ENCODE results near the gene TRIM63.

TRIM63 gene

GRCh38 chr1:26090893-26091292 lies 23.5 kb upstream of the TRIM63 start:
- TF ChIP-seq CTCF (IDR thresholded peaks at IDR 0.05; ENCODE audit: low read depth, low read length, missing control alignments), result no peak
- no peaks in the 10 kb centered on the region for H3K27me3 ChIP-seq (replicated peaks)
- no peak overlapping the region for H3K27ac ChIP-seq
- no peak overlapping the region for H3K4me3 ChIP-seq (ENCODE audit: low read depth, low read length)
- in situ Hi-C loops (cut with HindIII; ENCODE audit: low pct_ligation_motif_present, low sequenced_read_pairs), result no loop called here
- DNase-seq, result no peak
- H3K36me3 ChIP-seq (replicated peaks), result no peaks in the 10 kb centered on the region

GRCh38 chr1:26089125-26089524 lies 21.7 kb upstream of the TRIM63 start:
- no peak overlapping the region for H3K4me3 ChIP-seq (ENCODE audit: low read depth, low read length)
- in situ Hi-C loops (cut with HindIII; ENCODE audit: low pct_ligation_motif_present, low sequenced_read_pairs), result no loop called here
- peaks cover 1% of the 10 kb centered on the region for H3K27me3 ChIP-seq (replicated peaks)
- TF ChIP-seq CTCF (IDR thresholded peaks at IDR 0.05; ENCODE audit: low read depth, low read length, missing control alignments), result no peak
- no peak overlapping the region for H3K27ac ChIP-seq
- DNase-seq, result no peak
- no peaks in the 10 kb centered on the region for H3K36me3 ChIP-seq (replicated peaks)

- no peak overlapping the region for H3K27ac ChIP-seq
- no peak for TF ChIP-seq CTCF (IDR thresholded peaks at IDR 0.05; ENCODE audit: low read depth, low read length, missing control alignments)
- no peaks in the 10 kb centered on the region for H3K36me3 ChIP-seq (replicated peaks)
- in situ Hi-C loops (cut with HindIII; ENCODE audit: low pct_ligation_motif_present, low sequenced_read_pairs), result no loop called here
- H3K27me3 ChIP-seq (replicated peaks), result peaks cover 4% of the 10 kb centered on the region
- H3K4me3 ChIP-seq (ENCODE audit: low read depth, low read length), result no peak overlapping the region
- no peak for DNase-seq
Observed at GRCh38 chr1:26084844-26085243, 17.4 kb upstream of the TRIM63 start.

GRCh38 chr1:26084091-26084561 lies 16.7 kb upstream of the TRIM63 start:
- in situ Hi-C loops (cut with HindIII; ENCODE audit: low pct_ligation_motif_present, low sequenced_read_pairs), result no loop called here
- TF ChIP-seq CTCF (IDR thresholded peaks at IDR 0.05; ENCODE audit: low read depth, low read length, missing control alignments), result no peak
- H3K36me3 ChIP-seq (replicated peaks), result no peaks in the 10 kb centered on the region
- no peak overlapping the region for H3K27ac ChIP-seq
- peaks cover 4% of the 10 kb centered on the region for H3K27me3 ChIP-seq (replicated peaks)
- DNase-seq, result no peak
- no peak overlapping the region for H3K4me3 ChIP-seq (ENCODE audit: low read depth, low read length)

GRCh38 chr1:26083208-26083607 lies 15.8 kb upstream of the TRIM63 start:
- H3K27ac ChIP-seq, result no peak overlapping the region
- no peaks in the 10 kb centered on the region for H3K36me3 ChIP-seq (replicated peaks)
- H3K27me3 ChIP-seq (replicated peaks), result peaks cover 4% of the 10 kb centered on the region
- TF ChIP-seq CTCF (IDR thresholded peaks at IDR 0.05; ENCODE audit: low read depth, low read length, missing control alignments), result no peak
- H3K4me3 ChIP-seq (ENCODE audit: low read depth, low read length), result no peak overlapping the region
- peak; percentile 56 for DNase-seq
- in situ Hi-C loops (cut with HindIII; ENCODE audit: low pct_ligation_motif_present, low sequenced_read_pairs), result no loop called here

- no peak overlapping the region for H3K4me3 ChIP-seq (ENCODE audit: low read depth, low read length)
- DNase-seq, result no peak
- in situ Hi-C loops (cut with HindIII; ENCODE audit: low pct_ligation_motif_present, low sequenced_read_pairs), result no loop called here
- H3K27ac ChIP-seq, result no peak overlapping the region
- peaks cover 4% of the 10 kb centered on the region for H3K27me3 ChIP-seq (replicated peaks)
- TF ChIP-seq CTCF (IDR thresholded peaks at IDR 0.05; ENCODE audit: low read depth, low read length, missing control alignments), result no peak
- no peaks in the 10 kb centered on the region for H3K36me3 ChIP-seq (replicated peaks)
Observed at GRCh38 chr1:26082020-26082350, 14.6 kb upstream of the TRIM63 start.

All from brain microvascular endothelial cell (primary cell).